SU-DHL-6 (cell line): Measurements from ENCODE around the gene MYB.

Experiments
- H2AFZ ChIP-seq: fragments of 200-600 bp; sonication (generic); 2 replicates; pipeline ENCODE4 v1.6.1; 2014; ENCODE audit warnings: low read depth, mild to moderate bottlenecking, moderate library complexity, mixed read lengths, antibody characterized with exemption, low read length; ENCODE audit not compliant: severe bottlenecking
- H3F3A ChIP-seq: fragments of 200-600 bp; shearing (Covaris generic); 2 replicates; pipeline ENCODE4 v1.6.0; 2016; ENCODE audit warnings: antibody characterized with exemption, mild to moderate bottlenecking; ENCODE audit not compliant: insufficient read depth
- H3K27ac ChIP-seq: fragments of 200-600 bp; sonication (generic); 2 replicates; pipeline ENCODE4 v1.5.1; 2016; ENCODE audit warnings: low read depth, mild to moderate bottlenecking, low read length, moderate library complexity, mixed read lengths
- H3K27me3 ChIP-seq: fragments of 200-600 bp; sonication (generic), shearing (Covaris generic); 2 replicates; pipeline ENCODE4 v1.6.0; 2014; ENCODE audit warnings: mild to moderate bottlenecking, low read length
- H3K36me3 ChIP-seq: fragments of 200-600 bp; sonication (generic); 2 replicates; pipeline ENCODE4 v1.6.1; 2014; ENCODE audit warnings: mild to moderate bottlenecking, low read length, mixed read lengths
- H3K4me2 ChIP-seq: fragments of 300-600, 200-600 bp; shearing (Covaris generic), sonication (generic); 2 replicates; pipeline ENCODE4 v1.6.0; 2014; ENCODE audit warnings: low read length, low read depth, mild to moderate bottlenecking; ENCODE audit not compliant: poor library complexity, severe bottlenecking
- H3K4me3 ChIP-seq: fragments of 200-600 bp; sonication (generic); 2 replicates; pipeline ENCODE4 v1.5.1; 2014; ENCODE audit warnings: antibody characterized with exemption, low read length, mild to moderate bottlenecking, mixed read lengths; ENCODE audit not compliant: insufficient read depth, poor library complexity, severe bottlenecking
- H3K79me2 ChIP-seq: fragments of 200-600 bp; sonication (generic); 2 replicates; pipeline ENCODE4 v1.6.1; 2014; ENCODE audit warnings: mild to moderate bottlenecking, low read length, moderate library complexity; ENCODE audit not compliant: insufficient read depth
- H3K9ac ChIP-seq: fragments of 200-600 bp; sonication (generic); 2 replicates; pipeline ENCODE4 v1.7.0; 2014; ENCODE audit warnings: mild to moderate bottlenecking, low read length
- H3K9me2 ChIP-seq: fragments of 200-600 bp; sonication (generic); replicated peaks from 2 replicates; pipeline ENCODE4 v1.6.1; 2014; ENCODE audit warnings: low read length; ENCODE audit not compliant: insufficient read depth
- H3K9me3 ChIP-seq: fragments of 200-600 bp; sonication (generic); 2 replicates; pipeline ENCODE4 v1.6.1; 2014; ENCODE audit warnings: low read length, mixed read lengths; ENCODE audit not compliant: insufficient read depth
- H4K20me1 ChIP-seq: fragments of 200-600 bp; sonication (generic); 2 replicates; pipeline ENCODE4 v1.6.1; 2014; ENCODE audit warnings: low read depth, mild to moderate bottlenecking, antibody characterized with exemption, low read length, moderate library complexity, mixed read lengths
- CTCF ChIP-seq: fragments of 200-600 bp; sonication (generic); IDR thresholded peaks from one replicate; pipeline ENCODE4 v1.5.1; 2017; ENCODE audit warnings: antibody characterized with exemption, mild to moderate bottlenecking, low read length, moderate library complexity; ENCODE audit not compliant: insufficient read depth, poor library complexity, severe bottlenecking
- EZH2phosphoT487 ChIP-seq: fragments of 200-600 bp; sonication (generic), shearing (Covaris generic); conservative IDR thresholded peaks from 2 replicates; pipeline ENCODE4 v1.6.1; 2018; ENCODE audit warnings: mild to moderate bottlenecking, antibody characterized with exemption, low read length, moderate library complexity, mixed read lengths

Gene MYB

GRCh38 chr6:135166515-135166914, 14.6 kb upstream of the MYB start:
- H4K20me1 ChIP-seq, result no peaks in the 10 kb centered on the region
- H3K9ac ChIP-seq, result no peak overlapping the region
- H3K9me3 ChIP-seq, result no peaks in the 10 kb centered on the region
- H3K36me3 ChIP-seq, result no peaks in the 10 kb centered on the region
- no peaks in the 10 kb centered on the region for H3K79me2 ChIP-seq
- no peak overlapping the region for H3K27ac ChIP-seq
- H3K4me3 ChIP-seq, result no peak overlapping the region
- TF ChIP-seq CTCF (no peak), EZH2phosphoT487 (no peak)
- no peak overlapping the region for H3K4me2 ChIP-seq
- H3K27me3 ChIP-seq, result no peaks in the 10 kb centered on the region
- no peak overlapping the region for H2AFZ ChIP-seq
- H3F3A ChIP-seq, result no peaks in the 10 kb centered on the region
- H3K9me2 ChIP-seq, result no peaks in the 10 kb centered on the region

- H3K9ac ChIP-seq, result no peak overlapping the region
- H3K79me2 ChIP-seq, result no peaks in the 10 kb centered on the region
- H3K4me2 ChIP-seq, result no peak overlapping the region
- H3K27me3 ChIP-seq, result no peaks in the 10 kb centered on the region
- H3K27ac ChIP-seq, result no peak overlapping the region
- H4K20me1 ChIP-seq, result no peaks in the 10 kb centered on the region
- no peaks in the 10 kb centered on the region for H3K9me3 ChIP-seq
- TF ChIP-seq EZH2phosphoT487 (no peak), CTCF (no peak)
- no peaks in the 10 kb centered on the region for H3K36me3 ChIP-seq
- no peaks in the 10 kb centered on the region for H3K9me2 ChIP-seq
- H2AFZ ChIP-seq, result no peak overlapping the region
- H3F3A ChIP-seq, result no peaks in the 10 kb centered on the region
- H3K4me3 ChIP-seq, result no peak overlapping the region
These were observed 13.5 kb upstream of the MYB start for GRCh38 chr6:135167617-135168016.

GRCh38 chr6:135168766-135169165, 12.3 kb upstream of the MYB start:
- TF ChIP-seq CTCF (no peak), EZH2phosphoT487 (no peak)
- H3K27ac ChIP-seq, result no peak overlapping the region
- H3K9me3 ChIP-seq, result no peaks in the 10 kb centered on the region
- no peaks in the 10 kb centered on the region for H3F3A ChIP-seq
- no peak overlapping the region for H3K4me3 ChIP-seq
- no peaks in the 10 kb centered on the region for H3K36me3 ChIP-seq
- H3K4me2 ChIP-seq, result no peak overlapping the region
- H2AFZ ChIP-seq, result no peak overlapping the region
- no peak overlapping the region for H3K9ac ChIP-seq
- H3K27me3 ChIP-seq, result no peaks in the 10 kb centered on the region
- H3K9me2 ChIP-seq, result no peaks in the 10 kb centered on the region
- no peaks in the 10 kb centered on the region for H4K20me1 ChIP-seq
- H3K79me2 ChIP-seq, result no peaks in the 10 kb centered on the region

- Histone ChIP-seq H3K27me3 (no peaks in the 10 kb centered on the region), H3K27ac (no peak overlapping the region), H3K9ac (no peak overlapping the region), H3K79me2 (no peaks in the 10 kb centered on the region), H3K9me2 (no peaks in the 10 kb centered on the region), H3K4me2 (no peak overlapping the region), H3K9me3 (no peaks in the 10 kb centered on the region), H3K36me3 (no peaks in the 10 kb centered on the region), H4K20me1 (no peaks in the 10 kb centered on the region), H3K4me3 (no peak overlapping the region), H2AFZ (no peak overlapping the region), H3F3A (no peaks in the 10 kb centered on the region)
- TF ChIP-seq EZH2phosphoT487 (no peak), CTCF (no peak)
These were observed 10.9 kb upstream of the MYB start for GRCh38 chr6:135170238-135170637.
